Thyroid gland (tissue), 4 donors: ENCODE results near the gene UMODL1.
"Not testable (repeated sequence)": the region's sequence is repeated elsewhere in the genome, so short reads cannot be mapped to it uniquely, and the experiment has no call there.

ENCODE experiments used
- POLR2A ChIP-seq, 2 donors: fragments of 450-650 bp; IDR thresholded peaks; one replicate each; pipeline ENCODE4 v1.6.1; 2017; ENCODE audit warnings: antibody characterized with exemption in 2 of 2, mild to moderate bottlenecking in 2 of 2, moderate library complexity in 1 of 2
- TF ChIP-seq, protein P1 (sequence below), 6 experiments: fragments of 200-600 bp in 3 of 6; fragments of 450-650 bp in 3 of 6; sonication (generic) in 3 of 6; IDR thresholded peaks; one replicate each; pipeline ENCODE4 v1.5.1; 2016 to 2019; ENCODE audit warnings: antibody characterized with exemption in 6 of 6, mild to moderate bottlenecking in 2 of 6, inconsistent platforms in 1 of 6, moderate library complexity in 1 of 6

DNA sequence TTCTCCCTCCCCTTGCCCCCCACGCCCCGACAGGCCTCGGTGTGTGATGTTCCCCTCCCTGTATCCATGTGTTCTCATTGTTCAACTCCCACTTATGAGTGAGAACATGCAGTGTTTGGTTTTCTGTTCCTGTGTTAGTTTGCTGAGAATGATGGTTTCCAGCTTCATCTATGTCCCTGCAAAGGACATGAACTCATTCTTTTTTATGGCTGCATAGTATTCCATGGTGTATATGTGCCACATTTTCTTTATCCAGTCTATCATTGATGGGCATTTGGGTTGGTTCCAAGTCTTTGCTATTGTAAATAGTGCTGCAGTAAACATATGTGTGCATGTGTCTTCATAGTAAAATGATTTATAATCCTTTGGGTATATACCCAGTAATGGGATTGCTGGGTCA is 108.9 kb downstream of the UMODL1 start:
- TF ChIP-seq, protein P1, sequence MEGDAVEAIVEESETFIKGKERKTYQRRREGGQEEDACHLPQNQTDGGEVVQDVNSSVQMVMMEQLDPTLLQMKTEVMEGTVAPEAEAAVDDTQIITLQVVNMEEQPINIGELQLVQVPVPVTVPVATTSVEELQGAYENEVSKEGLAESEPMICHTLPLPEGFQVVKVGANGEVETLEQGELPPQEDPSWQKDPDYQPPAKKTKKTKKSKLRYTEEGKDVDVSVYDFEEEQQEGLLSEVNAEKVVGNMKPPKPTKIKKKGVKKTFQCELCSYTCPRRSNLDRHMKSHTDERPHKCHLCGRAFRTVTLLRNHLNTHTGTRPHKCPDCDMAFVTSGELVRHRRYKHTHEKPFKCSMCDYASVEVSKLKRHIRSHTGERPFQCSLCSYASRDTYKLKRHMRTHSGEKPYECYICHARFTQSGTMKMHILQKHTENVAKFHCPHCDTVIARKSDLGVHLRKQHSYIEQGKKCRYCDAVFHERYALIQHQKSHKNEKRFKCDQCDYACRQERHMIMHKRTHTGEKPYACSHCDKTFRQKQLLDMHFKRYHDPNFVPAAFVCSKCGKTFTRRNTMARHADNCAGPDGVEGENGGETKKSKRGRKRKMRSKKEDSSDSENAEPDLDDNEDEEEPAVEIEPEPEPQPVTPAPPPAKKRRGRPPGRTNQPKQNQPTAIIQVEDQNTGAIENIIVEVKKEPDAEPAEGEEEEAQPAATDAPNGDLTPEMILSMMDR (IDR thresholded peaks at IDR 0.05): not testable (repeated sequence)
- not testable (repeated sequence) for TF ChIP-seq POLR2A (IDR thresholded peaks at IDR 0.05)
